IMR-90 (cell line): ENCODE measurements around the gene MAP1LC3A. TPM values are rescaled to one million over a fixed set of nuclear protein-coding genes. Genes with fewer than 3 reads are reported as not detected.
"Not testable (repeated sequence)": the region's sequence is repeated elsewhere in the genome, so short reads cannot be mapped to it uniquely, and the experiment has no call there.

Experiments used
- ATAC-seq: fragments of 200-7000 bp; cut with Tn5 transposase; 2 replicates; pipeline ENCODE4 v1.9.1; 2020; ENCODE audit warnings: low read depth, mild to moderate bottlenecking, moderate library complexity
- BruUV-seq: library from RNA; stranded (reverse); fragments of 400-500 nt; replicated peaks from 2 replicates; lab custom pipeline; 2021; lab: Mats Ljungman, UMichigan
- CTCF ChIA-PET: fragments of 300-600 bp; formaldehyde crosslinking; extraction: SDS; loops from one replicate; lab custom pipeline; 2021; ENCODE audit warnings: antibody characterized with exemption; lab: Yijun Ruan, JAX
- POLR2A ChIA-PET: fragments of 300-600 bp; sonication (Branson Sonifier 250); formaldehyde crosslinking; loops from one replicate; lab custom pipeline; 2022; ENCODE audit warnings: antibody characterized with exemption; ENCODE audit not compliant: unreplicated experiment; lab: Charles Lee
- DNase-seq: peaks from one replicate; pipeline ENCODE4 v3.0.0; 2013
- H2AFZ ChIP-seq: replicated peaks from 2 replicates; pipeline ENCODE3; 2013; ENCODE audit warnings: low read length, mild to moderate bottlenecking; ENCODE audit not compliant: poor library complexity
- H2AK5ac ChIP-seq: 2 replicates; pipeline ENCODE4 v1.6.1; 2013; ENCODE audit warnings: low read depth, low read length, inconsistent platforms
- H2AK9ac ChIP-seq: replicated peaks from 2 replicates; pipeline ENCODE3; 2013; ENCODE audit warnings: mild to moderate bottlenecking, low read depth, low read length, moderate library complexity; ENCODE audit not compliant: poor library complexity
- H2BK120ac ChIP-seq: 2 replicates; pipeline ENCODE4 v1.6.1; 2013; ENCODE audit warnings: low read depth, low read length, inconsistent platforms
- H2BK15ac ChIP-seq: 3 replicates; pipeline ENCODE4 v1.6.1; 2013; ENCODE audit warnings: low read depth, low read length, inconsistent platforms
- H2BK20ac ChIP-seq: 2 replicates; pipeline ENCODE4 v1.6.1; 2013; ENCODE audit warnings: low read depth, mild to moderate bottlenecking, inconsistent platforms, low read length, moderate library complexity
- H2BK5ac ChIP-seq: 2 replicates; pipeline ENCODE4 v1.6.1; 2013; ENCODE audit warnings: mild to moderate bottlenecking, low read depth, low read length, inconsistent platforms; ENCODE audit not compliant: poor library complexity, severe bottlenecking
- H3K14ac ChIP-seq: replicated peaks from 2 replicates; pipeline ENCODE4 v1.6.1; 2013; ENCODE audit warnings: low read depth, low read length, inconsistent platforms
- H3K18ac ChIP-seq: 2 replicates; pipeline ENCODE4 v1.6.1; 2013; ENCODE audit warnings: low read depth, low read length, control low read depth
- H3K23ac ChIP-seq: 2 replicates; pipeline ENCODE4 v1.6.1; 2013; ENCODE audit warnings: low read depth, low read length, inconsistent platforms
- H3K27ac ChIP-seq: 2 replicates; pipeline ENCODE4 v1.5.1; 2013; ENCODE audit warnings: mild to moderate bottlenecking, control low read depth, low read length; ENCODE audit not compliant: insufficient read depth
- H3K27me3 ChIP-seq: 2 replicates; pipeline ENCODE4 v1.6.1; 2013; ENCODE audit warnings: low read length; ENCODE audit not compliant: control insufficient read depth, insufficient read depth
- H3K36me3 ChIP-seq: 2 replicates; pipeline ENCODE4 v1.6.1; 2013; ENCODE audit warnings: low read length, mixed read lengths; ENCODE audit not compliant: control insufficient read depth, insufficient read depth
- H3K4ac ChIP-seq: 2 replicates; pipeline ENCODE4 v1.6.1; 2013; ENCODE audit warnings: low read depth, low read length, inconsistent platforms
- H3K4me1 ChIP-seq: 2 replicates; pipeline ENCODE4 v1.6.1; 2013; ENCODE audit warnings: low read length, mixed read lengths; ENCODE audit not compliant: control insufficient read depth, insufficient read depth
- H3K4me2 ChIP-seq: 2 replicates; pipeline ENCODE4 v1.6.1; 2013; ENCODE audit warnings: low read depth, mild to moderate bottlenecking, control low read depth, low read length, moderate library complexity
- H3K4me3 ChIP-seq: 2 replicates; pipeline ENCODE4 v1.5.1; 2013; ENCODE audit warnings: low read depth, mild to moderate bottlenecking, control low read depth, low read length, moderate library complexity; ENCODE audit not compliant: insufficient read depth
- H3K56ac ChIP-seq: 2 replicates; pipeline ENCODE4 v1.6.1; 2013; ENCODE audit warnings: low read length, inconsistent platforms; ENCODE audit not compliant: insufficient read depth; ENCODE audit errors: extremely low read depth
- H3K79me1 ChIP-seq, 2 experiments: 2 replicates each; pipeline ENCODE4 v1.6.1; 2013; ENCODE audit warnings: low read length in 2 of 2, inconsistent platforms in 1 of 2, low read depth in 1 of 2
- H3K9ac ChIP-seq: 2 replicates; pipeline ENCODE4 v1.6.1; 2013; ENCODE audit warnings: low read depth, low read length, control low read depth
- H3K9me1 ChIP-seq: 2 replicates; pipeline ENCODE4 v1.6.1; 2013; ENCODE audit warnings: low read length, inconsistent platforms; ENCODE audit not compliant: insufficient read depth
- H3K9me3 ChIP-seq: 2 replicates; pipeline ENCODE4 v1.6.1; 2013; ENCODE audit warnings: low read length; ENCODE audit not compliant: control insufficient read depth, insufficient read depth
- H4K20me1 ChIP-seq: 2 replicates; pipeline ENCODE4 v1.6.1; 2013; ENCODE audit warnings: low read length, inconsistent platforms; ENCODE audit not compliant: insufficient read depth
- H4K5ac ChIP-seq: 2 replicates; pipeline ENCODE4 v1.6.1; 2013; ENCODE audit warnings: mild to moderate bottlenecking, low read depth, low read length, control low read depth
- H4K8ac ChIP-seq, 2 experiments: 2 replicates each; pipeline ENCODE4 v1.6.1; 2013; ENCODE audit warnings: low read depth in 2 of 2, low read length in 2 of 2, control low read depth in 1 of 2, inconsistent platforms in 1 of 2
- H4K91ac ChIP-seq: 2 replicates; pipeline ENCODE4 v1.6.1; 2013; ENCODE audit warnings: low read depth, low read length, inconsistent platforms; ENCODE audit not compliant: insufficient read depth
- WGBS, 2 experiments: methylation state at CpG; one replicate each; pipeline versions ENCODE4 v1.1.5 to v1.1.7; 2013; ENCODE audit warnings: missing lambda C conversion rate in 2 of 2; ENCODE audit not compliant: insufficient read length in 1 of 2; ENCODE audit errors: extremely low coverage in 2 of 2; 5-methylcytosine and 5-hydroxymethylcytosine counted together
- dilution Hi-C: fragments of 300-500 bp; cut with HindIII; formaldehyde crosslinking; loops from one replicate; pipeline ENCODE4 v1.14.3; 2018; ENCODE audit warnings: low sequenced_read_pairs; ENCODE audit not compliant: unreplicated experiment
- in situ Hi-C: fragments of 300-500 bp; cut with MboI; formaldehyde crosslinking; loops from 3 replicates; pipeline ENCODE4 v1.14.3; 2019; ENCODE audit warnings: low sequenced_read_pairs, inconsistent platforms, mixed read lengths
- intact Hi-C: fragments of 100-400 bp; cut with micrococcal nuclease; formaldehyde crosslinking; loops from 2 replicates; pipeline ENCODE4 v1.10.0; 2022
- polyA plus RNA-seq, 3 experiments: library from polyadenylated mRNA; depleted of rRNA; stranded (reverse); fragments of >200 nt; gene quantifications; 2 replicates each; pipeline ENCODE4 v1.2.3, GENCODE V29; 2012; ENCODE audit warnings: low replicate concordance in 1 of 3
- total RNA-seq: library from RNA; depleted of rRNA; stranded (reverse); fragments of >200 nt; gene quantifications from 2 replicates; pipeline ENCODE4 v1.2.3, GENCODE V29; 2012

Gene MAP1LC3A
- total and polyA plus RNA-seq, 2 of the 4 experiments (the other 2 are of a cell fraction) = 10.0 to 39.7 TPM

- H3K4me1 ChIP-seq, CTCF ChIA-PET, H2AK5ac ChIP-seq, POLR2A ChIA-PET, DNase-seq, H4K91ac ChIP-seq, dilution Hi-C loops, H3K9me1 ChIP-seq, H4K5ac ChIP-seq, H3K4me3 ChIP-seq, H3K9ac ChIP-seq, H2BK5ac ChIP-seq, H3K14ac ChIP-seq, H4K8ac ChIP-seq, BruUV-seq, H2BK15ac ChIP-seq, H3K4me2 ChIP-seq, H2AK9ac ChIP-seq, H3K9me3 ChIP-seq, H2BK20ac ChIP-seq, ATAC-seq, H2BK120ac ChIP-seq, H3K23ac ChIP-seq, H4K20me1 ChIP-seq, in situ Hi-C loops, H3K56ac ChIP-seq, H3K4ac ChIP-seq, H3K27ac ChIP-seq, H2AFZ ChIP-seq, H3K27me3 ChIP-seq, H3K18ac ChIP-seq: not testable (repeated sequence)
- 100% methylated on average over 4 of the region's 17 CpGs; no CpG with 5 or more reads in 1 of the 2 experiments for WGBS, 2 experiments
- peaks cover 14 to 55% of the 10 kb centered on the region in 2 experiments for H3K79me1 ChIP-seq
- intact Hi-C loops = loop anchor here (2.0 kb wide), 1 partner anchor 201 kb away; no protein-coding TSS in a partner anchor
- peaks cover 10% of the 10 kb centered on the region for H3K36me3 ChIP-seq
These were observed 44.5 kb upstream of the MAP1LC3A start for GRCh38 chr20:34514034-34514433.
